Measurements from ENCODE around the gene SEL1L. TPM values are rescaled to one million over a fixed set of nuclear protein-coding genes. Genes with fewer than 3 reads are reported as not detected.

The SEL1L gene
- total and polyA plus RNA-seq, 9 donors = 15.6 to 68.2 (median 44.4) TPM

DNA sequence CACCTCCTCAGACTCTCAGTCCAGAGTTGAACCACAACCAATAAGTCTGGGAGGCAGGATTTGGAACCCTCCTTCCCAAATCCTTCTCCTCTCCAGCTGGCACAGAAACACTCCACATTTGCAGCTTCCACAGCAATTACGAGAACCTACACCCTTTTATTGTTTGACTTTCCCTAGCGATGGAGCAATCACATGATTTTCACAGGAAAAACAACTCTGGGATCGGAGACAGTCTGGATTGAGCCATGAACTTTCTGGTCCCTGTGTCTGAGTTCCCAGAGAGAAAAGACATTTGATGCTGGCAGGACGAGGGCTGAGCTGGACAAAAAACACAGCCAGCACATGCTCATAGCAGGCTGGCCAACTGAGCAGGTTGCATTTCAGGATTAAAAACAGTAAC lies 84.5 kb downstream of the SEL1L start:
- 1 to 5% (median 2%) methylated on average over 4 of the region's 4 CpGs for WGBS, 3 donors
- peaks cover 10% of the 10 kb centered on the region for H3K4me1 ChIP-seq (ENCODE audit: insufficient read depth)
- no peaks in the 10 kb centered on the region for H3K36me3 ChIP-seq
- H3K27ac ChIP-seq = peak overlapping the region in 1 of 2 donors; percentile 45
- TF ChIP-seq POLR2A (IDR thresholded peaks at IDR 0.05) (no peak), EP300 (IDR thresholded peaks at IDR 0.05) (no peak), CTCF (IDR thresholded peaks at IDR 0.05) (no peak)
- H3K27me3 ChIP-seq = no peaks in the 10 kb centered on the region
- intact Hi-C loops (cut with DNase I) = no loop called here
- no peak overlapping the region for H3K4me3 ChIP-seq
- H3K9me3 ChIP-seq = no peaks in the 10 kb centered on the region
- peak in 3 of 5 donors; percentile 27 to 49 (median 47) for DNase-seq

DNA sequence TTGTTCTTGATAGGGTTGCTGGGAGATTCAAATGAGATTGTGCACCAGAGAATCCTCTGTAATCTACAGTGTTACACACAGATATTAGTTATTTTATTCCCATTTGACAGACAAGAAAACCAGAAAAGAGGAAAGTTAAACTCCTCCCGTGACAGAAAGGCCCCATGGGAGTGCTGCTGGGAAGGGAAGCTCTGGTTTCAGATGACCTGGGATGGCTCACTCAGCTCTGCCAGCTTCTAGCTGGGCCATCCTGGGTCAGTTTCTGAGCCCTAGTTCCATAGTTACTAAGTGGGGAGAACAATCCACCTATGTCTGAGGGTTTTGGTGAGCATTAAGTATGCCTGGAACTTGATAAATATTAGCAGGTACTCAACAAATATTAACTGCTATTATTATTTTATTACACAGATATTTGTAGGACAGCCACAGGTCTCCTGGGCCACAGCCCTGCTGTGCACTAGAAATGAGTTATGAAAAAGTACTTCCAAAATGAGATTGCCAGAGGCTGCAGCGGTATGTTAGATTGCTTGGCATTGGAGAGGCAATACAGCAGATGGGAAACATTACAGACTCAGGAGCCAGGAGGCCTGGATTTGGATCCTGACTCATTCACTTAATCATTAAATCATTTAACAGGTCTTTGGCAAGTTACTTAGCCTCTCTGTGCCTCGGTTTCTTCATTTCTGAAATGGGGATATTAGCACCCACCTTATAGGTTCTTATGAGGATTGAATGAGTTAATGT lies 86.5 kb downstream of the SEL1L start:
- Histone ChIP-seq H3K4me1 (ENCODE audit: insufficient read depth) (peaks cover 10% of the 10 kb centered on the region), H3K4me3 (no peak overlapping the region), H3K27ac (no peak overlapping the region), H3K9me3 (no peaks in the 10 kb centered on the region), H3K27me3 (no peaks in the 10 kb centered on the region), H3K36me3 (no peaks in the 10 kb centered on the region)
- 66 to 75% (median 71%) methylated on average over 3 of the region's 3 CpGs for WGBS, 3 donors
- TF ChIP-seq CTCF (IDR thresholded peaks at IDR 0.05) (no peak), EP300 (IDR thresholded peaks at IDR 0.05) (no peak), POLR2A (IDR thresholded peaks at IDR 0.05) (no peak)
- no peak for DNase-seq
- intact Hi-C loops (cut with DNase I) = no loop called here

DNA sequence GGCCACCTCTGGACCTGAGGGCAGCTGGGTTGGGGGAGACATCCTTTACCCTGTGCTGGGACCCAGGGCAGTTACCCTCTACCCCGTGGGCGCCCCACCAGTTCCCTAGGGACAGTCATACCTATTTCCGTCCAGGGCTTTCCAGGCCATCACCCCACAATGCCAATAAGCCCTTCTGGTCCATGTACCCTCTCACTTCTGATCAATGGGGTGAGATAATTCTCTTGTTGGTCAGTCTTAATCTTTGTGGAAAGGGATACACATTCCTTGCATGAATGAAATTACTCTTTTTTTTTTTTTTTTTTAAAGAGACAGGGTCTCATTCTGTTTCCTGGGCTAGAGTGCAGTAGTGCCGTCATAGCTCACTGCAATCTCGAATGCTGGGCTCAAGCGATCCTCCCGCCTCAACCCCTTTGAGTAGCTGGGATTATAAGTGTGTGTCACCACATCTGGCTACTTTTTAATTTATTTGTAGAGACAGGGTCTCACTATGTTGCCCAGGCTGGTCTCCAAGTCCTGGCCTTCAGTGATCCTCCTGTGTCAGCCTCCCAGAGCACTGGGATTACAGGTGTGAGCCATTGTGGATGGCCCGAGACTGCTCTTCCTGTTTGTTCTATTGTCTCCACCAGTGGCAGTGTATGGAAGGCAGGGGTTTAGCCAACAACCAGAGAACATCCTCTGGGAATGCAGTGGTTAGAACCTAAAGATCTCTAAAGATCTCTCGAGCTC lies 87.2 kb downstream of the SEL1L start:
- H3K27ac ChIP-seq = no peak overlapping the region
- intact Hi-C loops (cut with DNase I) = no loop called here
- 79 to 85% (median 84%) methylated on average over 9 of the region's 9 CpGs for WGBS, 3 donors
- no peak for DNase-seq
- no peaks in the 10 kb centered on the region for H3K36me3 ChIP-seq
- peaks cover 10% of the 10 kb centered on the region for H3K4me1 ChIP-seq (ENCODE audit: insufficient read depth)
- no peak for TF ChIP-seq POLR2A (IDR thresholded peaks at IDR 0.05)
- TF ChIP-seq EP300 (IDR thresholded peaks at IDR 0.05) = no peak
- TF ChIP-seq CTCF (IDR thresholded peaks at IDR 0.05) = no peak
- no peaks in the 10 kb centered on the region for H3K27me3 ChIP-seq
- no peak overlapping the region for H3K4me3 ChIP-seq
- no peaks in the 10 kb centered on the region for H3K9me3 ChIP-seq

DNA sequence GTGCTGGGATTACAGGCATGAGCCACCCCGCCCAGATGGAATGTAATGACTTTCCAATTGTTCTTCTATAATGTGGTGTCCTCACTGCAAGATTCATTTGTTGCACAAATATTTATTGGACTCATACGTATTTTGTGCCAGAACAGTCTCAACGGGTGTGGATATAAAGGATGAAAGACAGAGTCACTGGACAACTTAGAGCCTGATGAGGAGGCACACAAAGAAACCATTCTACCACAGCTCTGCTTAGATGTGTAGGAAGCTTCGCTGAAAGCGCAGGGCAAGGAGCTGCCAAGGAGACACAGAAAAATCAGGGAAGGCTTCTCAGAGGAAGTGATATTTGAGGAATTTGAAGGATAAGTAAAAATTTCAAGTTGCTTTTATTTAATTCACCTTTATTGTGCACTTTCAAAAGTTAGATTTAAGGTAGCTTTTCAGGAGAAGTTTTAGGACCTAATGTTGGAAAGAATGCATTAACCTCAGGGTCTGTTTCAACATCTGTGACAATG lies 92.0 kb downstream of the SEL1L start:
- Histone ChIP-seq H3K27ac (no peak overlapping the region), H3K36me3 (no peaks in the 10 kb centered on the region), H3K4me1 (ENCODE audit: insufficient read depth) (no peaks in the 10 kb centered on the region), H3K4me3 (no peak overlapping the region), H3K27me3 (no peaks in the 10 kb centered on the region), H3K9me3 (no peaks in the 10 kb centered on the region)
- no peak for DNase-seq
- intact Hi-C loops (cut with DNase I) = no loop called here
- no peak for TF ChIP-seq CTCF (IDR thresholded peaks at IDR 0.05)
- TF ChIP-seq POLR2A (IDR thresholded peaks at IDR 0.05) = no peak
- TF ChIP-seq EP300 (IDR thresholded peaks at IDR 0.05) = no peak
- WGBS, 3 donors = 84 to 90% (median 87%) methylated on average over 5 of the region's 5 CpGs

All from ovary (tissue), 9 donors.